ENCODE data around the gene GPR78. TPM values are rescaled to one million over a fixed set of nuclear protein-coding genes. Genes with fewer than 3 reads are reported as not detected.

Gene GPR78
- total RNA-seq, 2 donors from 2014 or later = not detected

GRCh38 chr4:8615366-8615765, 35.2 kb downstream of the GPR78 start:
- DNase-seq (no peak), ATAC-seq (no peak)
- 68 to 71% methylated on average over 9 to 13 of the region's 13 CpGs for WGBS, 2 donors

GRCh38 chr4:8615921-8616787, 36.0 kb downstream of the GPR78 start:
- Histone ChIP-seq H3K9me3 (no peaks in the 10 kb centered on the region), H3K27ac (no peak overlapping the region), H3K4me1 (no peaks in the 10 kb centered on the region), H3K4me3 (no peak overlapping the region), H3K27me3 (no peaks in the 10 kb centered on the region), H3K36me3 (replicated peaks in 1 of 2; ENCODE audit: insufficient read depth in 1 of 2, low read depth in 2 of 2) (no peaks in the 10 kb centered on the region)
- 62 to 64% methylated on average over 19 to 26 of the region's 26 CpGs for WGBS, 2 donors
- no peak for ATAC-seq
- intact Hi-C loops (cut with DNase I) = no loop called here
- DNase-seq = no peak
- TF ChIP-seq POLR2A (IDR thresholded peaks at IDR 0.05) (no peak), CTCF (IDR thresholded peaks at IDR 0.05) (no peak)

More at GRCh38 chr4:8615366-8615765, 35.2 kb downstream of the GPR78 start:
- TF ChIP-seq CTCF (IDR thresholded peaks at IDR 0.05) = no peak
- TF ChIP-seq POLR2A (IDR thresholded peaks at IDR 0.05) = no peak
- no peak overlapping the region for H3K27ac ChIP-seq
- no peaks in the 10 kb centered on the region for H3K27me3 ChIP-seq
- no peak overlapping the region for H3K4me3 ChIP-seq
- intact Hi-C loops (cut with DNase I) = no loop called here
- H3K4me1 ChIP-seq = no peaks in the 10 kb centered on the region
- H3K36me3 ChIP-seq (replicated peaks in 1 of 2; ENCODE audit: insufficient read depth in 1 of 2, low read depth in 2 of 2) = no peaks in the 10 kb centered on the region
- no peaks in the 10 kb centered on the region for H3K9me3 ChIP-seq

- WGBS, 2 donors = 49 to 57% methylated on average over 9 to 16 of the region's 16 CpGs
- no peaks in the 10 kb centered on the region for H3K27me3 ChIP-seq
- H3K27ac ChIP-seq = no peak overlapping the region
- H3K36me3 ChIP-seq (replicated peaks in 1 of 2; ENCODE audit: insufficient read depth in 1 of 2, low read depth in 2 of 2) = no peaks in the 10 kb centered on the region
- H3K4me1 ChIP-seq = no peaks in the 10 kb centered on the region
- H3K9me3 ChIP-seq = no peaks in the 10 kb centered on the region
- no peak for TF ChIP-seq CTCF (IDR thresholded peaks at IDR 0.05)
- no peak for TF ChIP-seq POLR2A (IDR thresholded peaks at IDR 0.05)
- no peak overlapping the region for H3K4me3 ChIP-seq
- DNase-seq = no peak
- no peak for ATAC-seq
- intact Hi-C loops (cut with DNase I) = no loop called here
Observed at GRCh38 chr4:8616831-8617230, 36.6 kb downstream of the GPR78 start.

DNA sequence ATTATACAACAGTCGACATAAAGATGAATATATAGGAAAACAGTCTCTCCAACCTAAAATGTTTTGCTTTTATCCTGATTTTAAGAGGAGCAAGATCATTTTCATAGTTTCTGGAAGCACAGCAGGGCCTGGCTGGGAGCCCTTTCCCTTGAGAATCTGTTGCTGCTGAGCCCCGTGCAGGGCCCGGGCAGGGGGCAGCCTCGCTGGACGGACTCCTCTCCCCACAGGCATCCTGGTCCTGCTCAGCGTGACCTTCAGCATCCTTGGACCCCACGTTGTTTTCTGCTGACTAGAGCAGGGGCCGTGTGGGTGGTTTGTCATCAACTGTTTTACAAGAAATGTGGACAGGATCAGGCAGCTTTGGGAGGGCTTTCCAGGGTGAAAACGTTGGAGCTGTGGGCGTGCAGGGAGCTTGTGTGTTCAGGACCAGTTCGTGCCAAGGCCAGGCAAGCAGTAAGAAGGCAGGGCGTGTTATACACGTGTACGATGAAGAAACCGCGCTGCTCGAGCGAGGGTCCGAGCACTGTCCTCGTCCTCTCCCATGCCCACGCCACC, 37.4 kb downstream of the GPR78 start:
- no peak for ATAC-seq
- Histone ChIP-seq H3K27me3 (no peaks in the 10 kb centered on the region), H3K36me3 (replicated peaks in 1 of 2; ENCODE audit: insufficient read depth in 1 of 2, low read depth in 2 of 2) (no peaks in the 10 kb centered on the region), H3K4me3 (no peak overlapping the region), H3K9me3 (no peaks in the 10 kb centered on the region), H3K27ac (no peak overlapping the region), H3K4me1 (no peaks in the 10 kb centered on the region)
- DNase-seq = no peak
- intact Hi-C loops (cut with DNase I) = no loop called here
- no peak for TF ChIP-seq CTCF (IDR thresholded peaks at IDR 0.05)
- no peak for TF ChIP-seq POLR2A (IDR thresholded peaks at IDR 0.05)
- WGBS, 2 donors = 50 to 59% methylated on average over 21 of the region's 21 CpGs
